Measurements from ENCODE around the gene DUSP28. TPM values are rescaled to one million over a fixed set of nuclear protein-coding genes. Genes with fewer than 3 reads are reported as not detected.
A peak's percentile ranks its signal among the peaks of the same experiment; 100 is the strongest.

The DUSP28 gene
- total and polyA plus RNA-seq, 2 of the 13 experiments (the other 11 are each of a cell fraction or from before 2014, with no cell fraction given), result 5.2 to 8.6 TPM

- TF ChIP-seq ZMYM4 (CRISPR knock-in tag; IDR thresholded peaks at IDR 0.05) (peak; percentile 97), PLRG1 (conservative IDR thresholded peaks at IDR 0.05) (no peak), MAX (IDR thresholded peaks at IDR 0.05) (peak; percentile 65), REL (CRISPR knock-in tag; conservative IDR thresholded peaks at IDR 0.05) (no peak), KAT2B (IDR thresholded peaks at IDR 0.05; ENCODE audit: borderline replicate concordance, low read depth, low read length) (no peak), ZFX (CRISPR knock-in tag; IDR thresholded peaks at IDR 0.05; ENCODE audit: low read depth) (peak; percentile 15; the same call in 1 of the 2 replicates), SAP130 (CRISPR knock-in tag; IDR thresholded peaks at IDR 0.05; ENCODE audit: low read depth) (peak; percentile 93), ZNF503 (CRISPR knock-in tag; IDR thresholded peaks at IDR 0.05) (peak; percentile 57; the same call in 1 of the 2 replicates), ZNF772 (CRISPR knock-in tag; IDR thresholded peaks at IDR 0.05) (0 out of 2 replicates have a peak, but pooled peaks have one; percentile 47), ZNF776 (CRISPR knock-in tag; IDR thresholded peaks at IDR 0.05) (no peak), POGK (CRISPR knock-in tag; conservative IDR thresholded peaks at IDR 0.05) (peak; percentile 82; the same call in 1 of the 2 replicates), ONECUT2 (CRISPR knock-in tag; IDR thresholded peaks at IDR 0.05) (peak; percentile 25; the same call in 1 of the 2 replicates), FIP1L1 (IDR thresholded peaks at IDR 0.05; ENCODE audit: borderline replicate concordance, insufficient read depth, low read depth, low read length) (0 out of 2 replicates have a peak, but pooled peaks have one; percentile 17), ZNF460 (CRISPR knock-in tag; IDR thresholded peaks at IDR 0.05; ENCODE audit: borderline replicate concordance) (no peak), ZNF468 (CRISPR knock-in tag; IDR thresholded peaks at IDR 0.05) (no peak), ZBTB7A (CRISPR knock-in tag; IDR thresholded peaks at IDR 0.05) (no peak), MED13 (CRISPR knock-in tag; IDR thresholded peaks at IDR 0.05) (no peak), ZNF281 (CRISPR knock-in tag; IDR thresholded peaks at IDR 0.05; ENCODE audit: borderline replicate concordance) (peak; percentile 19; the same call in 1 of the 2 replicates), ZNF546 (CRISPR knock-in tag; conservative IDR thresholded peaks at IDR 0.05) (no peak), SETDB1 (CRISPR knock-in tag; IDR thresholded peaks at IDR 0.05; ENCODE audit: borderline replicate concordance) (no peak), TERF1 (CRISPR knock-in tag; IDR thresholded peaks at IDR 0.05) (no peak), TBL1XR1 (IDR thresholded peaks at IDR 0.05; ENCODE audit: borderline replicate concordance, low read length, partially characterized antibody) (peak; percentile 29)
Observed at GRCh38 chr2:240604291-240604938, 44.3 kb downstream of the DUSP28 start (continued).
